Stimulated activated CD4-positive, alpha-beta T cell treated with anti-CD3 and anti-CD28 coated beads, Interleukin-15, amount 100 ng/mL, for 1 hour (primary cell): ENCODE measurements around the gene VWC2.

Experiments
- DNase-seq, 2 donors: peaks; one replicate each; pipeline ENCODE4 v3.0.0-alpha.2; 2020; ENCODE audit warnings: low read depth in 1 of 2, low spot score in 1 of 2

Gene VWC2

DNA sequence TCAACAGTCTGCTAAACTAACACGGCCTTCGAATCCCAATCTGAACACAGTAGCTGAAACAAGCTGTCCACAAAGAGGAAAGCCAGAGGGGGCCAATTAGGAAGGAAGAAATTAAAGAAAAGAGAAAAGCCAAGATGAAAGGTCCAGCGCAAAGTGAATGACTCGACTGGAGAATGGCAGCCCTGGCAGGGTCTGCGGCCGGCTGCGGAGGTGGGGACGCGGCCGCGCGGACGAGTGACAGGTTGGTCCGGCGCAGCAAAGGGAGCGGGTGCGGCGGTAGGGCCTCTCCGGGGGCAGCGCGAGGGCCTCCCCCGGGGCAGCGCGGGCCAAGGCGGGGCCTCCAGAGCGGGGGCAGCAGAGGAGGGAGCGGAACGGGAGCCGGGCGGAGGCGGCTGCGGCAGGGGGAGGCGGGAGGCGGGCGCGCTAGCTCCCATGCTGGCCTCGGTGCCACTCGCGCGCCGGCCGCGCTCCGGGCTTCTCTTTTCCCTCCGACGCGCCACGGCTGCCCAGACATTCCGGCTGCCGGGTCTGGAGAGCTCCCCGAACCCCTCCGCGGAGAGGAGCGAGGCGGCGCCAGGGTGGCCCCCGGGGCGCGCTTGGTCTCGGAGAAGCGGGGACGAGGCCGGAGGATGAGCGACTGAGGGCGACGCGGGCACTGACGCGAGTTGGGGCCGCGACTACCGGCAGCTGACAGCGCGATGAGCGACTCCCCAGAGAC is at the start of gene VWC2:
VWC2 (plus strand) TSS at position 421 of the 718 bp plus-strand sequence. CDS start 1,798 bp downstream, outside the sequence.
- DNase-seq, result no peak

DNA sequence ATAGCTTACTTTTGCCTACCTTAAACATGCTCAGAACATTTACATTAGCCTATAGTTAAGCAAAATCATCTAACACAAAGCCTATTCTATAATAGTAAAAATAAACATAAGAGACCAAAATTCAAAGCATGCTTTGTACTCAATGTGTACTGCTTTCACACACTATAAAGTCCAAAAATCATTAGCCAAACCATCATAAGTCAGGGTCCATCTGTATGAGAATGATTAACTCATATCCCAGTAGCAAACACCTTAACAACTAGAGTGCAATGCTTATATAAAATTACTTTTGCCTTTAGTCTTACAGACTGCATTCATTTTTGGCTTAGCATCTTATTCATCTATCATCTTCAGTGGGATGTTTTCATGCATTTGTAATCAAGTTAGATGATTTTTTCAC is 49.4 kb upstream of the VWC2 start:
- no peak for DNase-seq

GRCh38 chr7:49731836-49732235 is 41.6 kb upstream of the VWC2 start:
- DNase-seq, result no peak

GRCh38 chr7:49762666-49763065 is 10.8 kb upstream of the VWC2 start:
- no peak for DNase-seq

DNA sequence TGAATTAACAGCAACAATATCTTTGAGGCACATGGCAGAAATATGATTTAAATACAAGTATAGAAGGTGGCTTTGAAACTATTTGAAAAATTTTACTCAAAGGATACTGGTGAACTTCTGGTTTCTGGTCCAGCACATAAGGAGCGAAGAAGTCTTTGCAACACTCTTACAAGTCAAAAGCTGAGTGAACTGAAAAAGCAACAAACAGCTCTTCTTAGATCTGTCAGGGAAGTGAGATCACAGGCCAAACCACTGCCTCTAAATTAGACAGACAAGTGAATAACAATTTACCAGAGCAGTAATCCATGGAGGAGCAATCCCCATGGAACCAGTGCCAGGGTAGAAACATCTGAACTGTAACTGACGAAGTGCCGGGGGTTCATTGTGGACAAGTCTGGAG is 9.6 kb upstream of the VWC2 start:
- no peak for DNase-seq

GRCh38 chr7:49766966-49767365 is 6.5 kb upstream of the VWC2 start:
- no peak for DNase-seq

DNA sequence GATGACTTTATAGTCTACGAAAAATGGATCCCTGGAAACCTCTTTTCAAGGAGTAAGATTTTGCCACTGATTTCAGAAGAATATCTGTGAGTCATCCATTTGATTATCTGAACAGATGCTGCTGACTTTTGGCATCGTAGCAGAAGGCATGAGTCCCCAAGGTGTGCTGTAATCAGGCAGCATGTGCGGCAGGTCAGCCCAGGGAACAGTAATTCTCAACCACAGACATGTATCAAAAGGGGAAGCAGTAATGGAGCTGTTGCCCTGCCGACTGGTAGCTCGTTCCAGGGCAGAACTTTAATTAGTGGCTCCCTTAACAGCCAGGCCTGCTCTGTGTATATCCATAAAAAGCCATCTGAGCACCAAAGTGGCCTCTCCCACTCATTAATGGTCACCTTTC is 5.7 kb upstream of the VWC2 start:
- no peak for DNase-seq

- no peak for DNase-seq
Observed at GRCh38 chr7:49768254-49768653, 5.2 kb upstream of the VWC2 start.

GRCh38 chr7:49768835-49769234 is 4.6 kb upstream of the VWC2 start:
- DNase-seq, result no peak

GRCh38 chr7:49769285-49769857 is 4.1 kb upstream of the VWC2 start:
- DNase-seq, result no peak

- DNase-seq, result no peak
Observed at GRCh38 chr7:49770838-49771237, 2.6 kb upstream of the VWC2 start.

DNA sequence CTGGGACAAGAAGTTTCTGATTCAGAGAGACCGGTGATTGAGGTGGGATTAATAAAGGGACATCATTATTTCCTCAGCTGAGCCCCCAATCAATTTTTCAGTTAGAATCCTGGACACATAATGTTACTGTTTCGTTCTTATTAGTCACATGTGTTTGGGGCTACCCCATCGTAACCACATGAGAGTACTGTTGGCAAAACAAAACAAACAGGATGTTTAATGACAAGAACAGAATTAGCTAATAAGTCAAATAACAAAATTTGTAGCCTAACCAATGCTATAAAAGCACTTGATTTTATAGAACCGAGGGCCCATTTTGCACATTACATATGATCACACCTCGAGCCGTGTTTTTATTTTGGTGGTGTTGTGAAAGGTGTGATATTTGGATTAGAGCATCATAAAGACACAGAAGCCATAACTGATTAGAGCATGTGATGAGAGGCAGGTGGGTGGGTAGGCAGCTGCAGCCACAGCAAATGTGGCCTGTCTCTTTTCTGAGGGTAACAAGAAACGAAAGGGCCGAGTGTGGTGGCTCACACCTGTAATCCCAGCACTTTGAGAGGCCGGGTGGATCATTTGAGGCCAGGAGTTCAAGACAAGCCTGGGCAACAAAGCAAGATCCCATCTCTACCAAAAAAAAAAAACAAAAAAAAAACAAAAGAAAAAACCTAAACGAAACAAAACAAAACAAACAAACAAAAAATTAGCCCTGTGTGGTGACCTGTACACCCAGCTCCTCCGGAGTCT is 1.8 kb upstream of the VWC2 start:
- DNase-seq, result no peak

DNA sequence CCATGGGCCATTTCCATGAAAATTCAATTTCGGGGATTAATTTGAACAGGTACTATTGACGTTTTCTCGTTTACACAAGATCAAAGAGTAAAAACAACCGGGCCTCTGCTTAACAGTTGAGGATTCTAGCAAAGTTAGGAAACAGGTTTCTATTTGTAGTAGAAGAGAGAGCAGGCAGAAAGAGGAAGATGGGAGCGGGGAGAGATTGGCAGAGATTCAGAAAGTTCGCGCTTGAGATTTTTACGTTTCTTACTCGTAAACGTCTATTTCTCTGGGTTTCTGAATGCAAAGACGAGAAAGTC is 571 bp upstream of the VWC2 start:
- DNase-seq, result no peak

- no peak for DNase-seq
Observed at GRCh38 chr7:49773936-49774458, 559 bp downstream of the VWC2 start.

DNA sequence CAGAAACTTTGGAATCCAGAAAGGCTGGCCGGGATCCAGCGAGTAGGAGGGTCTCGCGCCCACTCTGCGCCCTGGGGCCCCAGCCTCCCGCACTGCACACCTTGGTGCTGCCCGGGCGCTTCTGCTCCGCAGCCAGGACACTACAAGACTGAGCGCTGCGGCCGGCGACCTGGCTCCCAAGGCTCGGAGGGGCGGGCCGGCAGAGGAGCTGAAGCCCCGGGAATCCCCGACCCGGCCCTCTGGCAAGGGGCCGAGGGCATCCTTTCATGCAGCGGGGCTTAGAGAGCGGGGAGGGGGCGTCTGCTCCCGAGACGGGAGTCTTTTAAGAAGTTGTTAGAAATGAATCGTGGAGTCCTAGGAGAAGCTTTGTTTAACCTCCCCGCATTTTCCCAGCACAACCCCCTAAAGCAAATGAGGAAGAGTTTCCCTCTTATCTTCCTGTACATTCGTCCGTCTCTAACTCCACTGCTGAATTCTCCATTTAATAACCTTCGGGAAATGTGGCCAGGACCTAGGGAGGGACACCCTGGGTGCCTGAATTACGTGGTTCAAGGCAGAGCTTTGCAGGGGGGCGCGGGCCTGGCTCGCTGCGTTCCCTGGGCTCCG is 1.1 kb downstream of the VWC2 start:
- DNase-seq, result no peak

DNA sequence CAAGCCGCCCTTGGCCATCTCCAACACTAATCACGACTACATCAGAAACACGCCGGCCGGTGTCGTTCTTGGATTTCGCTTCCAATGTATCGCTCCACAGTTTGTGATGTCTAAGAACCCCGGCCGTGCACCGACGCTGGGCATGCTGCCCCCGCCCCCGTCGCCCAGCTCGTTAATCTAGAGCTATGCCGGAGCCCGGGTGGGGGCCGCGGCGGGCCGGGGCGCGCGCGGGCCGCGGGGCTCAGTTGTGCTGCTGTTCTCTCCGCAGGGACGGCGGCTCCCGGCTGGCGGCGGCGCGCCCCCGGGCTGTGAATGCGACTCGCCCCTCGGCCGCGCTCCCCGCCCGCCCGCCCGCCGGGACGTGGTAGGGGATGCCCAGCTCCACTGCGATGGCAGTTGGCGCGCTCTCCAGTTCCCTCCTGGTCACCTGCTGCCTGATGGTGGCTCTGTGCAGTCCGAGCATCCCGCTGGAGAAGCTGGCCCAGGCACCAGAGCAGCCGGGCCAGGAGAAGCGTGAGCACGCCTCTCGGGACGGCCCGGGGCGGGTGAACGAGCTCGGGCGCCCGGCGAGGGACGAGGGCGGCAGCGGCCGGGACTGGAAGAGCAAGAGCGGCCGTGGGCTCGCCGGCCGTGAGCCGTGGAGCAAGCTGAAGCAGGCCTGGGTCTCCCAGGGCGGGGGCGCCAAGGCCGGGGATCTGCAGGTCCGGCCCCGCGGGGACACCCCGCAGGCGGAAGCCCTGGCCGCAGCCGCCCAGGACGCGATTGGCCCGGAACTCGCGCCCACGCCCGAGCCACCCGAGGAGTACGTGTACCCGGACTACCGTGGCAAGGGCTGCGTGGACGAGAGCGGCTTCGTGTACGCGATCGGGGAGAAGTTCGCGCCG is 1.9 kb downstream of the VWC2 start:
- no peak for DNase-seq

GRCh38 chr7:49775949-49776443 is 2.6 kb downstream of the VWC2 start:
- no peak for DNase-seq

GRCh38 chr7:49776994-49777393 is 3.6 kb downstream of the VWC2 start:
- DNase-seq, result no peak

DNA sequence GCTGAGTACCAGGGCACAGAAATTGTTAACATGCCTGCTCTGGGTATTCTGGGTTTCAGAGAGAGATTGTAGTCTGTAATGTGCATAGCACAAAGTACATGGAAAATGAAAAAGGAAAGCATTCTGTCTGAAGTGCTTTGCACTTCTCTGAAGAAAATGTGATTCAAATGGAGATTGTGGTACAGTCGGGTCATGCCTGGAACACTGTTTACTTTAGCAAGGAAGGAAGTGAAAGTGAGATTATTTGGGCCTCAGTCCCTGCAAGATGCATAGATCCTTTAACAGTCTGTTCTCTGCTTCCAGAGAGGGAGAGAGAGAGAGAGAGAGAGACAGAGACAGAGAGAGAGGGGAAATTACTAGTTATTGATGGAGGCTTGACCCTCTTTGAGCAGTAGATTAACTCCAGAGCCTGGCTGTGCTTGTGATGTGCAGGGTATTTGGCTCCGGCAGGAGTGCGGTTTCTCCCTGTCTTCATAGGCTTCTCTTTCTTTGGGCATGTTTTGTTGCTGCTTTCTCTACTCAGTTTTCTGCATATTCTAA is 5.4 kb downstream of the VWC2 start:
- DNase-seq, result no peak

DNA sequence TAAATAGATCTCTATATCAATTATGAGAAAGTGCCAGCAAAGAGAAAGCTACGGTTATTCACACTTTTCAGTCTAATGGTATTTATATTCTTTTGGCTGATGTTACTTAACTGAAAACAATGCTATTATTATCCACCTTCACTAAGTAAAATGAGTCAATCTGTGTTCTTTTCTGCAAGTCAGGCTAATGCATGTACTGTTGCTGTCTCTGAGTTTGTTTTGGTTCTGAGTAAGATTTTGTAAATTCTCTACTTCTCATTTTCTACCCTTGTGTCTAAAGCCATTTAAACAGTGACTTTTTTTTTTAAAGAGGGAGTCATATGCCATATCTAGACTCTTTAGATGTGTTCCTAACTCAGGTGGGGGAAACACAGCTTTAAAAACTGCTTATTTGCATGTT is 7.5 kb downstream of the VWC2 start:
- DNase-seq, result no peak

GRCh38 chr7:49781996-49782395 is 8.6 kb downstream of the VWC2 start:
- DNase-seq, result no peak
